ENCODE measurements around the gene PPARG. TPM values are rescaled to one million over a fixed set of nuclear protein-coding genes. Genes with fewer than 3 reads are reported as not detected.

PPARG gene
- total and polyA plus RNA-seq, 2 experiments from 2014 or later, result 0.45 to 1.2 TPM

DNA sequence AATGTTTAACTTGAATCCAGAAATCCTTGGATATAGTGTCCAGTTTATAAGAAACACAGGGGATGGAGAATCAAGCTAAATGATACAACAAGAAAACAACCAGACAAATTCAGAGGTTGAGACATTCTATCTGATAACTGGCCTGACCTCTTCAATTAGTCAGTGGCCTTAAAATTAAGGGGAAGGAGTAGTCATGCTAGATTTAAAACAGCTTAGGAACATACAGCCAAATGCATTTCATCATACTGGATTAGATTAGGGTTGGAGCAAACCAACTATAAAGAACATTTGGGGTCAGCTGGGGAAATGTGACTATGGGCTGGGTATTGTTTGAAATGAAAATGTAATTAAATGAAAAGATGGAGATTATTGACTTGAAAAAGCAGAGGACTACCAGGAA lies 53.3 kb downstream of the PPARG start:
- Histone ChIP-seq H3K9me3 (ENCODE audit: low read depth) (no peaks in the 10 kb centered on the region), H3K27ac (no peak overlapping the region), H3K4me1 (ENCODE audit: low read depth) (no peaks in the 10 kb centered on the region), H3K4me3 (no peak overlapping the region), H3K36me3 (no peaks in the 10 kb centered on the region), H3K27me3 (peaks cover 3% of the 10 kb centered on the region)
- peak in 1 of 2 donors; percentile 68 for DNase-seq (ENCODE audit: low read depth in 1 of 2, low spot score in 1 of 2)
- no peak for TF ChIP-seq CTCF (IDR thresholded peaks at IDR 0.05; ENCODE audit: low read depth, low read length)

GRCh38 chr3:12343047-12343501 lies 54.2 kb downstream of the PPARG start:
- no peak overlapping the region for H3K27ac ChIP-seq
- TF ChIP-seq CTCF (IDR thresholded peaks at IDR 0.05; ENCODE audit: low read depth, low read length), result no peak
- H3K9me3 ChIP-seq (ENCODE audit: low read depth), result no peaks in the 10 kb centered on the region
- no peak overlapping the region for H3K4me3 ChIP-seq
- H3K36me3 ChIP-seq, result no peaks in the 10 kb centered on the region
- H3K27me3 ChIP-seq, result peaks cover 3% of the 10 kb centered on the region
- no peaks in the 10 kb centered on the region for H3K4me1 ChIP-seq (ENCODE audit: low read depth)
- DNase-seq (ENCODE audit: low read depth in 1 of 2, low spot score in 1 of 2), result no peak

- Histone ChIP-seq H3K4me3 (no peak overlapping the region), H3K27ac (no peak overlapping the region), H3K27me3 (peaks cover 6% of the 10 kb centered on the region), H3K36me3 (no peaks in the 10 kb centered on the region), H3K4me1 (ENCODE audit: low read depth) (no peaks in the 10 kb centered on the region), H3K9me3 (ENCODE audit: low read depth) (no peaks in the 10 kb centered on the region)
- TF ChIP-seq CTCF (IDR thresholded peaks at IDR 0.05; ENCODE audit: low read depth, low read length), result no peak
- peak in 1 of 2 donors; percentile 85 for DNase-seq (ENCODE audit: low read depth in 1 of 2, low spot score in 1 of 2)
Measured at GRCh38 chr3:12345141-12345561, 56.3 kb downstream of the PPARG start.

GRCh38 chr3:12345584-12346494 lies 57.0 kb downstream of the PPARG start:
- DNase-seq (ENCODE audit: low read depth in 1 of 2, low spot score in 1 of 2), result no peak

DNA sequence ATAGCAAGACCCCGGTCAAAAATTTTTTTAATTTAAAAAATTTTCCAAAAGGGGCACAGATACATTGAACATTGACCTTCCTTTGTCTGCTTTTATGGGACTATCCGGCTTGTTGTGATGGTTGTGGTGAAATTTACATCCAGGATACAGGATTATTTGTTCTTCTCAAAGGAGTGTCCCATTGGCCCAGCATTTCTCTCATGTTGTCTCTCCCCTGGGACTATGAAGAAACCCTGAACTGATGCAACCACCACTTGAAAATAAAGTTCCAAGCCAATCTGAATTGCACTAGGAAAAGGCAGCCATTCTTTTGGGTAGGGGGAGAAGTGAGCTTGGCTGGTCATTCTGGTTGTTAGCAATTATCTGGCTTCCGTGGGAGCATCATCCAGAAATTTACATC lies 58.4 kb downstream of the PPARG start:
- Histone ChIP-seq H3K27ac (no peak overlapping the region), H3K4me3 (no peak overlapping the region), H3K9me3 (ENCODE audit: low read depth) (no peaks in the 10 kb centered on the region), H3K4me1 (ENCODE audit: low read depth) (no peaks in the 10 kb centered on the region), H3K27me3 (peaks cover 17% of the 10 kb centered on the region), H3K36me3 (no peaks in the 10 kb centered on the region)
- no peak for TF ChIP-seq CTCF (IDR thresholded peaks at IDR 0.05; ENCODE audit: low read depth, low read length)
- DNase-seq (ENCODE audit: low read depth in 1 of 2, low spot score in 1 of 2), result peak in 1 of 2 donors; percentile 39

More at GRCh38 chr3:12345584-12346494, 57.0 kb downstream of the PPARG start:
- TF ChIP-seq CTCF (IDR thresholded peaks at IDR 0.05; ENCODE audit: low read depth, low read length), result no peak
- Histone ChIP-seq H3K9me3 (ENCODE audit: low read depth) (no peaks in the 10 kb centered on the region), H3K27ac (no peak overlapping the region), H3K4me1 (ENCODE audit: low read depth) (no peaks in the 10 kb centered on the region), H3K36me3 (no peaks in the 10 kb centered on the region), H3K27me3 (peaks cover 11% of the 10 kb centered on the region), H3K4me3 (no peak overlapping the region)
